Activated T-cell treated with anti-CD3 and anti-CD28 coated beads, Interleukin-2, amount 50 U/mL, for 4 hours (primary cell): ENCODE data around the gene CHRM2. TPM values are rescaled to one million over a fixed set of nuclear protein-coding genes. Genes with fewer than 3 reads are reported as not detected.

Source experiments
- ATAC-seq, 2 donors: fragments of 200-7000 bp; cut with Tn5 transposase; one replicate each; pipeline ENCODE4 v1.10.0; 2021
- DNase-seq: peaks from one replicate; pipeline ENCODE4 v3.0.0-alpha.2; 2020
- H3K27me3 Mint-ChIP-seq: one replicate; pipeline ENCODE4 v1.8.0; 2021; ENCODE audit warnings: low read depth, mixed read lengths
- H3K36me3 Mint-ChIP-seq: one replicate; pipeline ENCODE4 v1.8.0; 2022; ENCODE audit warnings: mixed read lengths; ENCODE audit not compliant: insufficient read depth
- H3K4me1 Mint-ChIP-seq: one replicate; pipeline ENCODE4 v1.8.0; 2021; ENCODE audit warnings: low read depth, mixed read lengths
- H3K4me3 Mint-ChIP-seq: one replicate; pipeline ENCODE4 v1.8.0; 2021; ENCODE audit warnings: mild to moderate bottlenecking, moderate library complexity, mixed read lengths
- H3K9me3 Mint-ChIP-seq: one replicate; pipeline ENCODE4 v1.8.0; 2021; ENCODE audit warnings: mixed read lengths
- total RNA-seq, 3 donors: library from RNA; stranded (reverse); gene quantifications; one replicate each; pipeline ENCODE4 v1.2.1, GENCODE V29; 2021

CHRM2 gene
- total RNA-seq, 3 donors from 2014 or later = 0.22 TPM; not detected in 2

DNA sequence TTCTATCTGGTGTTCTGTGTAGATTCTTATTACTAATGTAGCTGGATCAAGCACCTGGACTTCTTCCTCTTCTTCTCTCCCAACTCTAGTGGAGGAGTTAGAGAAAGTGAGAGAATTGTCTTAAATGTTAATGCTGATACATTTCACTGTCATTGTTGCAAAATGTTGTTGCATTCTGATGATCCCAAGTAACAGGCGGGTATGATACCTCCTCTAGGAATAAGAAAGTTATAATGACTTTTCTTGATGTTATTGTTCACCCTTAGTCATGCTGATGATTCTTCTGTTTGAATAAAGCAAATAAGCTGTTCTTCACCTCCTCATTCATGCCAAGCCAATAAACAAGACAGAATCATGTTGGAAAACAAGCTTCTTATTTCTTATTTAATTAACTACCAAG, 9.1 kb downstream of the CHRM2 start:
- no peak for ATAC-seq
- H3K4me3 Mint-ChIP-seq = no peak overlapping the region
- no peaks in the 10 kb centered on the region for H3K4me1 Mint-ChIP-seq
- H3K27me3 Mint-ChIP-seq = no peaks in the 10 kb centered on the region
- DNase-seq = no peak
- H3K9me3 Mint-ChIP-seq = peaks cover 4% of the 10 kb centered on the region
- H3K36me3 Mint-ChIP-seq = no peaks in the 10 kb centered on the region

DNA sequence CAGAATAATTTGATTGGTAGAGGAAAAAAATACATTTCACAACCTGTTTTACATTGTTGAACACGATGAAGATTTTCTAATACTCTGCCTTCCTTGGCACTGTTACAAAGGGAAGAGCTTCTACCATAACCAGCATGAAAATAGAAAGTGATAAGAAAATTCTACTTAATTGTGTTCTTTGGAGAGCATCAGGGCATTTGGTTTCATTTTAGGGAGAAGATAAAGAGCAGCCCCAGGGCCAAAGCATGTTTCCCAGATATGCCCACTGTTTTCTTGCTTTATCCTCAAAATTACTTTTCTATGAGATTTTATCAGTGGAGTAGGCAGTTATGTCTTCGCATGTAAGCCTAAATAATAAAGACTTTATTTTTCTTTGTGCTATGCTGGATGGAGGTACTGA, 9.5 kb downstream of the CHRM2 start:
- Mint-ChIP-seq H3K36me3 (no peaks in the 10 kb centered on the region), H3K9me3 (peaks cover 4% of the 10 kb centered on the region), H3K27me3 (no peaks in the 10 kb centered on the region), H3K4me3 (no peak overlapping the region), H3K4me1 (no peaks in the 10 kb centered on the region)
- DNase-seq (no peak), ATAC-seq (no peak)

DNA sequence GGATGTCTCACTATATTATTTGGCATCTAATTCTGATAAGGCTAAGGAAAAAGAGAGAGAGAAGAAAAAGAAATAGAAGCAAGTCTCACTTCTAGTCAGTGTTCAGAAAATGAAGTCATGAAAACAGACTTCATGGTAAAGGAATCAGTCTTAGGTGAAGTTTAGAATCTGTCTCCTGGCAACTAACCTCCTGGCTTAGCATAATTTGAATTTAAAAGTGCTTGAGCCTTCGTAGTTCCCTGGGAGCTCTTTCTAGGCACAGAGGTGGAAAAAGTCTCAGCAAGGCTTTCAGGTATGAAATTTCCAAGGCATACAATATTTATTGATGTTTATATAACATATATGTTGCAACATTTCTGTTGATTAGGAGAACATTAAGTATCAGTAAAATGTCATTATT, 10.4 kb downstream of the CHRM2 start:
- DNase-seq = no peak
- no peak for ATAC-seq
- Mint-ChIP-seq H3K9me3 (peaks cover 4% of the 10 kb centered on the region), H3K27me3 (no peaks in the 10 kb centered on the region), H3K4me1 (no peaks in the 10 kb centered on the region), H3K4me3 (no peak overlapping the region), H3K36me3 (no peaks in the 10 kb centered on the region)

DNA sequence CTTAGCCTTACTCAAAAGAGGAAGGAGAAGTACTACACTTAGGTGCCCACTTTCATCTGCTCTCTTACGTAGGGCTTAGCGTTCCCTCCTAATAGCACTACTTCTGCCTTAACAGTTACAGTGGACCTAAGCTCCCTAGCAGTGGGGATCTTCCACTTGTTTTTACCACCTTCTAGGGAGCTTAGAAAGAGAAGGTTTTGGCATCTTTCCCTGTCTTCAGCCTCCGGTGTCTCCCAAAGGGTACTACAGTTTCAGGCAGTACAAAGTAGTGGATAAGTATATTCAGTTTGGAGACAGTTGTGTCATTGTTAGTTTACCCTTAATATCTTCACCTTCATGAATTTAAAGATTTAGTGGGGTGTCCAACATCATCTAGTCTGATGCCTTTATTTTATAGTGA, 14.6 kb downstream of the CHRM2 start:
- no peaks in the 10 kb centered on the region for H3K27me3 Mint-ChIP-seq
- no peak overlapping the region for H3K4me3 Mint-ChIP-seq
- DNase-seq (no peak), ATAC-seq (no peak)
- H3K9me3 Mint-ChIP-seq = peaks cover 6% of the 10 kb centered on the region
- no peaks in the 10 kb centered on the region for H3K4me1 Mint-ChIP-seq
- H3K36me3 Mint-ChIP-seq = no peaks in the 10 kb centered on the region

DNA sequence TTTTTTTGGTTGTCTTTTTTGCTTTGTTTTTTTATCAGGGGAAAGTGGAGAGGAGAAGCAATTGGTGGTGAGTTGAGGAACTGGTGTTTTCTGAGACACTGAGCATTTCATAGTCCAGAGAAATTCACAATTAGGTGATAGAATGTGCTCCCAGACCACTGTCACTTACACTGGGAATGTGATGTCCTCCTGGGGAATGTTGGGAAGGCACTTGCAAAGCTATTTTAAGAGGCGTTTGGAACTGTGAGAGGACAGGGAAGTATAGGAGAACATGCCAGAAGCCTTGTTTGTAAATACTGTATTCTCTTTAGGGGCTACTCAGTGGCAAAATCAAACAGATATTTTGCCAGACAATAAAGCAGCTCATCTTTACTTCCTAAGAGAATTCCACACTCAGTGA, 16.0 kb downstream of the CHRM2 start:
- Mint-ChIP-seq H3K4me1 (no peaks in the 10 kb centered on the region), H3K4me3 (no peak overlapping the region), H3K36me3 (no peaks in the 10 kb centered on the region), H3K9me3 (peaks cover 6% of the 10 kb centered on the region), H3K27me3 (no peaks in the 10 kb centered on the region)
- no peak for DNase-seq
- no peak for ATAC-seq

DNA sequence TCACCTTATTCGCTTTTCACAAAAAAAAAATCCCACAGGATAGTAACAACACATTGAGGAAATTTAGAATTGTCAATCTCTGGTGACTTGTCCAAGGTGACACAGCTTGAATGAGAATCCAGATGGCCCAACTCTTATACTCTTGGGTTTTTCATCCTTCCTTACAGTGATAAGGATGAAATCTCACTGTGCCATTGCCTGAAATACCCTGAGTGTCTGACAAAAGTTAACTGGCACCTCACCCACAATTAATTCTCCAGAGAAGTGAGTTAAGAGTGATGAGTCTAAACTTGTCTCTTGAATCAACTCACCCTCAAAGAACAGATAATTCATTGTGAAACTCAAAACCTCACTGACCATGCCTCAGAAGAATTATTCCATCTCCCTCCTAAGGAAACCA, 18.9 kb downstream of the CHRM2 start:
- H3K36me3 Mint-ChIP-seq = no peaks in the 10 kb centered on the region
- no peak overlapping the region for H3K4me3 Mint-ChIP-seq
- no peaks in the 10 kb centered on the region for H3K27me3 Mint-ChIP-seq
- ATAC-seq (no peak), DNase-seq (no peak)
- H3K4me1 Mint-ChIP-seq = no peaks in the 10 kb centered on the region
- peaks cover 6% of the 10 kb centered on the region for H3K9me3 Mint-ChIP-seq

DNA sequence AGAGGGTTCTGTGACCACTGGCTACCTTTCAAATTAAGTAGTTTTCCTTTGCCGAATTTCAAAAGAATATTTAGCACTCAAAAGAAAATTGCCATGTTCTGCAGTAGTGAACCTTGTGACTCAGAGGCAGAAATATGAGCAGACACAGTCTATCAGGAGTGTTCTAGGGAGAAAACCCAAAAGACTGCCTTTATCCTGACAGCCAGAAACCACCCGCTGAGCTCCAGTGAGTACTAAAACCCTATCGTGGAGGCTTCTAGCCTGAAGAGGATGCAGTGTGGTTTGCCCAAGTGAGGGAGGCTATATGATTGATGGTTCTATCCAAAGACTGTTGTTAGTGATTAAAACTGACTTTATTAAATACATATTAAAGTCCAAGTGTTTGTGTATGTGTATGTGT, 21.9 kb downstream of the CHRM2 start:
- Mint-ChIP-seq H3K9me3 (peaks cover 4% of the 10 kb centered on the region), H3K36me3 (no peaks in the 10 kb centered on the region), H3K27me3 (no peaks in the 10 kb centered on the region), H3K4me3 (no peak overlapping the region), H3K4me1 (no peaks in the 10 kb centered on the region)
- ATAC-seq = no peak
- DNase-seq = no peak

DNA sequence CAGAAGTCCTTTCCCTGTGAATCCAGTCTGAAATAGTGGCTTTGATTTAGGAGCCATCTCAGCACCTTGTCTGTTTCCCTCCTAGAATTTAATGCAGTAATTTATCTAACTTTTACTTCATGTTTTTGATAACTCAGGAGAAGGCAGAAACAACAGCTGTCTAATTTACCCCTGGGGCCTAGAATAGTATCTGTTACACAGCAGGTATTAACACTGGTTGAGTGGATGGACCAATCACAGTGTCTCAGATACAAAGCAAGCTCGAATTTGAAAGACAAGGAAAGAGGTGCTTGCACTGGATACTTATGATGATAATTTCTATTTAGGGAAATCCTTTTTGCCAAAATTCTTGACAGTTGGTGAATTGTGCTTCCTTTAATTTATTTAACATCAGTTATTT, 23.4 kb downstream of the CHRM2 start:
- Mint-ChIP-seq H3K4me1 (no peaks in the 10 kb centered on the region), H3K27me3 (no peaks in the 10 kb centered on the region)

DNA sequence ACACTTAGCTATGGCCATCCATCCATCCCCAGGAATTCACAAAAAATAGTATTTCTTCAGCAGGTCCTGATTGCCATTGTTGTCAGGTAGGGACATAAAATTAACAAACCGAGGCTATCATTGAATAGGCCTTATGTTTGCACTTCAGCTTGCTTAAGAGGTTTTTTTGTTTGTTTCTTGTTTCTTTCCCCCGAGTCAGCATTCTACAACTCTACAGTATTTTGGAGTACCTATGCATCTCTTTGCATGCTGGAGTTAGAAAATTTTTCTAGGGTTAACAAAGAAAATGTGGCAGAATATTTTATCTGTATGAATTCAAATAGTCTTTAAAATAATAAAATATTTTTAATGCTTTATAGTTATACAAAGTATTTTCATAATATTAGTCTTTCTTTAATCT, 26.3 kb downstream of the CHRM2 start:
- no peak for DNase-seq
- no peaks in the 10 kb centered on the region for H3K27me3 Mint-ChIP-seq
- peaks cover 8% of the 10 kb centered on the region for H3K9me3 Mint-ChIP-seq
- H3K36me3 Mint-ChIP-seq = no peaks in the 10 kb centered on the region
- no peak for ATAC-seq
- H3K4me3 Mint-ChIP-seq = no peak overlapping the region
- H3K4me1 Mint-ChIP-seq = no peaks in the 10 kb centered on the region

More for the DNA sequence above, 23.4 kb downstream of the CHRM2 start:
- H3K9me3 Mint-ChIP-seq = peaks cover 6% of the 10 kb centered on the region
- DNase-seq (no peak), ATAC-seq (no peak)
- H3K36me3 Mint-ChIP-seq = no peaks in the 10 kb centered on the region
- H3K4me3 Mint-ChIP-seq = no peak overlapping the region

DNA sequence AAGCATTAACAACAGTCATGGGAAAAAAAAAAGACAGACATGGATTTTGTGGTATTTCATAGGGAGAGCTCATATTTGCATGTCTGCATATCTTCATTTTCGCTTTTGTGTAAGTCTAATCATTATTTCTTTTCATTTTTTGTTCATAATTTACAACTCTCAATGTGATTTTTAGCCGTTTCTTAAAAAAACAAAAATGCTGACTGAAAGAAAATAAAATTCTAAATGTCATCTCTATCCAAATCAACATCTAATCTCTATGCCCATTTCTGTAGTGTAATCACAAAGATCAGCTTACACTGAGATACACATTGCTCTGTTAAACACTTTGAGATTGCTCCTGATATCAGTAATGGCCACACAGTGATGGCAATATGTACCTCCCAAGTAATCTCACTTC, 29.2 kb downstream of the CHRM2 start:
- DNase-seq (no peak), ATAC-seq (no peak)
- H3K27me3 Mint-ChIP-seq = no peaks in the 10 kb centered on the region
- no peak overlapping the region for H3K4me3 Mint-ChIP-seq
- H3K36me3 Mint-ChIP-seq = no peaks in the 10 kb centered on the region
- no peaks in the 10 kb centered on the region for H3K4me1 Mint-ChIP-seq
- H3K9me3 Mint-ChIP-seq = peaks cover 8% of the 10 kb centered on the region

DNA sequence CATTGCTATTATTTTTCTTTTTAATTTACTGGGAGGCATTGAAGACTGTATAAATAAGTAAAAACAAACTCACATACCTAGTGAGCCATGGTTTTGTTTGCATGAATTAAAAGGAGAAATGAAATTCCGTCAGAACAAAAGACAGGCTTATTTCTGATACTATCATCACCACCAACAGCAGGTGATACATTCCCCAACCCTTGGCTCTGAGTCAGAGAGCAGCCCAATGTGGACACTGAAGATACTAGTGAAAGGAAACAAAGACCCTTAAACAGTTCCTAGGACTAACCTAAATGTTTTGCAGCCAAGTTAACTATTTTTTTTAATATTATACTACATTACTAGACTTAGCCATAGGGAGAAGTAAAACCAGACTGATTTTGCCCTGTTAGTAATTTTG, 31.6 kb downstream of the CHRM2 start:
- DNase-seq (no peak), ATAC-seq (no peak)
- no peaks in the 10 kb centered on the region for H3K36me3 Mint-ChIP-seq
- no peak overlapping the region for H3K4me3 Mint-ChIP-seq
- H3K4me1 Mint-ChIP-seq = no peaks in the 10 kb centered on the region
- no peaks in the 10 kb centered on the region for H3K27me3 Mint-ChIP-seq
- H3K9me3 Mint-ChIP-seq = peaks cover 8% of the 10 kb centered on the region

DNA sequence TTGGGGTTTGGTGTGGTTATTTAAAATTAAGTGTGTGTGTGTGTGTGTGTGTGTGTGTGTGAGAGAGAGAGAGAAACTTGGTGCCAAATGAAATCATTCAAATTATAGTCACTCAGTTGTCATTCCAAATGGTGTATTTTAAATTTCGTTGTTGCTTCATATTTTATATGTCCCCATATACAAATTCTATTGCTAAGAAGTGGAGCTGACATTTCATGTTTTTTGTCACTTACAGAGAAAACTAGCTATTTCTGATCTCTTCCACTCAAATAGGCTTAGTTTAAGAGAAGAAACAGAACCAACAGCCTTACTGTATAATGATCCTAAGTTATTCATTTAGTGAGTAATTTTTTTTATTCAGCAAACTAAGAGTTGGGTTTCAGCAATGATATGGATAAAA, 42.3 kb downstream of the CHRM2 start:
- Mint-ChIP-seq H3K4me3 (no peak overlapping the region), H3K36me3 (no peaks in the 10 kb centered on the region), H3K9me3 (no peaks in the 10 kb centered on the region), H3K4me1 (no peaks in the 10 kb centered on the region), H3K27me3 (no peaks in the 10 kb centered on the region)
- DNase-seq (no peak), ATAC-seq (no peak)

DNA sequence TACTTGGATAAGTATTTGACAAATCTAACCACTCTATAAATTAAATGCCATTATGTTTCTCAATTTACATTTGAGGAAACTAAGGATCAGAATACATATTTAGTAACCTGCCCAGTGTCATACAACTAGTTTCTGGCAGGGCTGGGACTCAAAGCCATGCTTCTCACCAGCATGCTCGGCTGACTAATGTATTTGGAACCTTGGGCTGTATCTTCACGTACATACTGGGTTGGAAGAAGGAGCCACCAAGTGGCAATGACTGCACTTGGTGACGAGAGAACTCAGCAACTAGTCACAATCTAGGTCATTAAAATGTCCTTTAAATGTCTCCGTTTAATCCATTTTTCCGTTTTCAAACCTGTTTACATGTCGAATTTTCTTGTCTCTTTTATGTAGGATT, 42.9 kb downstream of the CHRM2 start:
- no peak for DNase-seq
- Mint-ChIP-seq H3K4me3 (no peak overlapping the region), H3K9me3 (no peaks in the 10 kb centered on the region), H3K36me3 (no peaks in the 10 kb centered on the region), H3K4me1 (no peaks in the 10 kb centered on the region), H3K27me3 (no peaks in the 10 kb centered on the region)
- ATAC-seq = no peak

DNA sequence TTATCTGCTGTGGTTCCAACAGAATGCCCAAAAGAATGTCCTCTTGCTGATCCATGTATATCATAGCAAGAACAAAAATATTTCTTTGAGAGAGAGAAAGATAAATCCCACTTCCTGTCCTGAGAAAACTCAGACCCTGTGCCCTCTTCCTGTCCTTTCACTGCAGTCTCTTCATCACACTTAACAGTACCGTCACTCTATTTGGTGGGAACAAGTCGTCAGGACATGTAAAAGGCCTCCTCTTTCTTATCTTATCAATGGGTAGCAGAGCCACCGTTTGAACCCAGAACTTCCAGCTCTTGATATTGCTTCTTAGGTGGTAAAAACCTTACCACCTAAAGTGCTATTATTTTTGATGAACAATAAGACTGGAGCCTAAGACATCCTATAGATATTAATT, 43.9 kb downstream of the CHRM2 start:
- DNase-seq (no peak), ATAC-seq (no peak)
- Mint-ChIP-seq H3K36me3 (no peaks in the 10 kb centered on the region), H3K27me3 (no peaks in the 10 kb centered on the region), H3K4me1 (no peaks in the 10 kb centered on the region), H3K4me3 (no peak overlapping the region), H3K9me3 (no peaks in the 10 kb centered on the region)

DNA sequence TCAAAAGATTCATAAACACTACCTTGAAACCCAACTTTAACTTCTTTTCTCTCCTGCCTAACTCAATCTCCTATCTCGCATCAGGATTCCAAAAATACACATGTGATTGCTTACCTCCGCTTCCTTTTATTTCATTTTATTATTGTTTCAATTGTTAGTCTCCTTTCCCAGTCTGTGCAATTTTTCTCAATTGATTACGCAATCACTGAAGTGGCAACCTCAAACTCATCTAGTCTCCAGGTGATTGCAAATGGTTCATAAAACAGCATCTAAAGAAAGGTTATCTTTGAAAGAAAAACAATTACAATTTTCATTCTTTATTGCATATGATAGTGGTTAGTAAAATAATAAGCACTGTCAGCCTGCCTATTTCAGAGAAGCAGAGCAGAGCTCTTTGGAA, 45.6 kb downstream of the CHRM2 start:
- Mint-ChIP-seq H3K4me1 (no peaks in the 10 kb centered on the region), H3K4me3 (no peak overlapping the region), H3K36me3 (no peaks in the 10 kb centered on the region), H3K27me3 (no peaks in the 10 kb centered on the region), H3K9me3 (no peaks in the 10 kb centered on the region)
- DNase-seq = no peak
- ATAC-seq = no peak

DNA sequence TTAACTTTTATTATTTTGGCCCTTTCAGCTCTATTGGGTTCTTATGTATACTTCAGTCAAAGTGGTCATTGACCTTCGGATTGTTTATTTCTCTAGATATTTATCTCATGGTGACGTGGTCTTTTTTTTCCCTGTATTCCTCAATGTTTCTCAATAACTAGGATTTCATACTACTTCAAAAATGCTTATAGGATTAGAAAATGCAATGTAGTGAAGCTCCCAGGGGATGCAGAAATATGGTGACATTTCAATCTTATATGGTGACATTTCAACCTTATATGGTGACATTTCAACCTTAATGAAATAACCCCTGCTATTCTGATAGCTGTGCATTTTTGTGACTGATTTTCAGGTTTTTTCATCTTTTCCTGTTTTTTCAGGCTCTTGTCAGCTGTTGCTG, 51.4 kb downstream of the CHRM2 start:
- Mint-ChIP-seq H3K36me3 (no peaks in the 10 kb centered on the region), H3K4me3 (no peak overlapping the region), H3K4me1 (no peaks in the 10 kb centered on the region), H3K9me3 (peaks cover 4% of the 10 kb centered on the region), H3K27me3 (no peaks in the 10 kb centered on the region)
- no peak for DNase-seq
- no peak for ATAC-seq
